Gastrocnemius medialis (tissue), 4 donors: ENCODE results near the gene NAV1. TPM values are rescaled to one million over a fixed set of nuclear protein-coding genes. Genes with fewer than 3 reads are reported as not detected.

Source experiments
- ATAC-seq, 2 donors: fragments of 150-250 bp; one replicate each; pipeline ENCODE4 v1.9.1; 2016
- DNase-seq, 2 donors: peaks; one replicate each; pipeline ENCODE4 v3.0.0-alpha.2; 2019
- H3K27ac ChIP-seq, 4 donors: fragments of 200-600 bp; sonication (generic); 1 replicate in 1 of 4; 2 replicates in 3 of 4; pipeline ENCODE4 v1.5.1; 2016 to 2018; ENCODE audit warnings: mild to moderate bottlenecking in 2 of 4, moderate library complexity in 1 of 4
- H3K27me3 ChIP-seq, 3 donors: fragments of 200-600 bp; sonication (generic) in 2 of 3; 1 replicate in 1 of 3; 2 replicates in 2 of 3; pipeline versions ENCODE4 v1.5.1 to v1.6.0; 2016 to 2019; ENCODE audit warnings: mild to moderate bottlenecking in 1 of 3, moderate library complexity in 1 of 3
- H3K36me3 ChIP-seq, 2 donors: fragments of 200-600 bp; sonication (generic) in 1 of 2; one replicate each; pipeline ENCODE4 v1.5.1; 2017 to 2018
- H3K4me1 ChIP-seq, 2 donors: fragments of 200-600 bp; sonication (generic) in 1 of 2; one replicate each; pipeline ENCODE4 v1.5.1; 2016 to 2017; ENCODE audit warnings: mild to moderate bottlenecking in 2 of 2
- H3K4me3 ChIP-seq, 4 donors: fragments of 200-600 bp; sonication (generic) in 3 of 4; 1 replicate in 1 of 4; 2 replicates in 3 of 4; pipeline ENCODE4 v1.5.1; 2016 to 2019; ENCODE audit warnings: mild to moderate bottlenecking in 2 of 4
- H3K9me3 ChIP-seq, 3 donors: fragments of 200-600 bp; sonication (generic) in 2 of 3; 1 replicate in 1 of 3; 2 replicates in 2 of 3; pipeline ENCODE4 v1.5.1; 2016 to 2019
- POLR2A ChIP-seq, 2 donors: fragments of 450-650 bp; IDR thresholded peaks; one replicate each; pipeline ENCODE4 v1.6.1; 2017; ENCODE audit warnings: antibody characterized with exemption in 2 of 2, mild to moderate bottlenecking in 2 of 2, moderate library complexity in 2 of 2
- in situ Hi-C, 4 donors: fragments of 200-750 bp; cut with MboI; loops; one replicate each; pipeline versions ENCODE4 v1.15.0 to v1.8.0; 2017; ENCODE audit warnings: low sequenced_read_pairs in 4 of 4
- intact Hi-C: fragments of 100-400 bp; cut with DNase I; formaldehyde crosslinking; loops from one replicate; pipeline ENCODE4 v1.15.1; 2023; ENCODE audit warnings: low total_unique reads
- total RNA-seq, 4 donors: library from RNA; depleted of rRNA; stranded (reverse); fragments of >200 nt; gene quantifications; one replicate each; pipeline versions ENCODE4 v1.1.0 to v1.2.3, GENCODE V29; 2016
- TF ChIP-seq, protein P1 (sequence below), 5 experiments: fragments of 450-650 bp in 3 of 5; fragments of 200-600 bp in 2 of 5; sonication (generic) in 2 of 5; IDR thresholded peaks in 4 of 5; conservative IDR thresholded peaks in 1 of 5; 1 replicate in 4 of 5; 2 replicates in 1 of 5; pipeline ENCODE4 v1.5.1; 2016 to 2019; ENCODE audit warnings: antibody characterized with exemption in 5 of 5, mild to moderate bottlenecking in 3 of 5, moderate library complexity in 3 of 5

The NAV1 gene
- total RNA-seq, 4 donors from 2014 or later: 4.2 to 9.1 (median 7.1) TPM

DNA sequence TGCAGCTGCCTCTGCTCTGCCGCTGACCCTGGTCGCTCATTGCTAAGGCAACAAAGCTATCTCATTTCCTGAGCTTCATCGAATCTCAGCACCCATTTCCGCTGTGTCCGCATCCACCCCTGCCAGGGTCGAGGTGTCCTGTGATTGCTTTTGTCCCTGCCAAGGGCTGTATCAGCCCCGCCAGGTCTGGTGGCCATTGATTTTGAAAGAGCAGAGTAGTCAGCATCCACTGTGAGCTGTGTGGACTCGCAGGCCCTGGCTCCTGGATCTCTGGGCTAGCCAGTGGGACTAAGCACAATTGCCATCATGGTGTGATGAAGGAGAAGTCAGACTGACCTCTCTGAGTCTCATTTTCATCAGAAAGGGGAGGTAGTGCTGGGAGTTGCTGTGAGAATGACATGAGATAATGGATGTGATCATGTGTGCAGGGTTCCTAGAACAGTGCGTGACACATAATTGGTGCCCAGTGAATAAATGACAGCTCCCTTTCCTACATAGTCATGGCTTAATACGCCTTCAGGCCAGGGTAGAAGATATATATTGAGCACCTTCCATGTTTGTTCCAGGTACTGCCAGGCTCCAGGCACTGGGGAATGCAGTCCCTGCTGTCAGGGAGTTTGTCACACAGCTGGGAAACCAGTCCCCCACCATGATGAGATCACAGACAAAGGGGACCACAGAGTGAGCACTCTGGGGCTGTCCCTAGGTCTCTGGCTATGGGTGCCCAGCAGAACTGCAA, 32.1 kb downstream of the NAV1 start:
- Histone ChIP-seq H3K27me3 (no peaks in the 10 kb centered on the region), H3K27ac (no peak overlapping the region), H3K36me3 (no peaks in the 10 kb centered on the region), H3K9me3 (no peaks in the 10 kb centered on the region), H3K4me3 (no peak overlapping the region), H3K4me1 (peaks cover 0 to 7% of the 10 kb centered on the region in 2 donors)
- intact Hi-C loops (no loop called here), in situ Hi-C loops (no loop called here)
- TF ChIP-seq, protein P1, sequence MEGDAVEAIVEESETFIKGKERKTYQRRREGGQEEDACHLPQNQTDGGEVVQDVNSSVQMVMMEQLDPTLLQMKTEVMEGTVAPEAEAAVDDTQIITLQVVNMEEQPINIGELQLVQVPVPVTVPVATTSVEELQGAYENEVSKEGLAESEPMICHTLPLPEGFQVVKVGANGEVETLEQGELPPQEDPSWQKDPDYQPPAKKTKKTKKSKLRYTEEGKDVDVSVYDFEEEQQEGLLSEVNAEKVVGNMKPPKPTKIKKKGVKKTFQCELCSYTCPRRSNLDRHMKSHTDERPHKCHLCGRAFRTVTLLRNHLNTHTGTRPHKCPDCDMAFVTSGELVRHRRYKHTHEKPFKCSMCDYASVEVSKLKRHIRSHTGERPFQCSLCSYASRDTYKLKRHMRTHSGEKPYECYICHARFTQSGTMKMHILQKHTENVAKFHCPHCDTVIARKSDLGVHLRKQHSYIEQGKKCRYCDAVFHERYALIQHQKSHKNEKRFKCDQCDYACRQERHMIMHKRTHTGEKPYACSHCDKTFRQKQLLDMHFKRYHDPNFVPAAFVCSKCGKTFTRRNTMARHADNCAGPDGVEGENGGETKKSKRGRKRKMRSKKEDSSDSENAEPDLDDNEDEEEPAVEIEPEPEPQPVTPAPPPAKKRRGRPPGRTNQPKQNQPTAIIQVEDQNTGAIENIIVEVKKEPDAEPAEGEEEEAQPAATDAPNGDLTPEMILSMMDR (IDR thresholded peaks at IDR 0.05 in 4 of 5, conservative IDR thresholded peaks at IDR 0.05 in 1 of 5): no peak
- TF ChIP-seq POLR2A (IDR thresholded peaks at IDR 0.05): no peak
- no peak for DNase-seq
- no peak for ATAC-seq

DNA sequence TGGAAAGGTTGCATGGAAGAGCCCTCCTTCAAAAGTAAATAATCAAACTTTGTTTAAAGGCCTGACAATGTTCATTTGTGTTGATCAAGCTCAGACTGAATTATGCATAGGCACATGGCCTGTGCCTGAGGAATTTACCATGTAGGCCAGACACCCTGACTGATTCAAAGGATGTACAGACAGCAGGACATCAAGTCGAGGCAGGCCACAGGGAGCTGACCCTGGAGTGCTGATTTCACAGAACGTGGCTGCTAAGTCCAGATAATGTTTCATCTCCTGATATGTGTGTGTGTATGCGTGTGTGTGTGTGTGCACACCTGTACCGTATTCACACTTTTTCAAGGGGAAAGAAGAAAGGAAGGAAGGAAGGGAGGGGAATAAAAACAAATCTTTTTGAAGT, 34.1 kb downstream of the NAV1 start:
- Histone ChIP-seq H3K27me3 (no peaks in the 10 kb centered on the region), H3K27ac (no peak overlapping the region), H3K9me3 (no peaks in the 10 kb centered on the region), H3K36me3 (no peaks in the 10 kb centered on the region), H3K4me3 (no peak overlapping the region), H3K4me1 (peaks cover 0 to 7% of the 10 kb centered on the region in 2 donors)
- no peak for TF ChIP-seq POLR2A (IDR thresholded peaks at IDR 0.05)
- TF ChIP-seq, protein P1 (IDR thresholded peaks at IDR 0.05 in 4 of 5, conservative IDR thresholded peaks at IDR 0.05 in 1 of 5): no peak
- DNase-seq: no peak
- intact Hi-C loops: no loop called here
- in situ Hi-C loops: no loop called here
- no peak for ATAC-seq

DNA sequence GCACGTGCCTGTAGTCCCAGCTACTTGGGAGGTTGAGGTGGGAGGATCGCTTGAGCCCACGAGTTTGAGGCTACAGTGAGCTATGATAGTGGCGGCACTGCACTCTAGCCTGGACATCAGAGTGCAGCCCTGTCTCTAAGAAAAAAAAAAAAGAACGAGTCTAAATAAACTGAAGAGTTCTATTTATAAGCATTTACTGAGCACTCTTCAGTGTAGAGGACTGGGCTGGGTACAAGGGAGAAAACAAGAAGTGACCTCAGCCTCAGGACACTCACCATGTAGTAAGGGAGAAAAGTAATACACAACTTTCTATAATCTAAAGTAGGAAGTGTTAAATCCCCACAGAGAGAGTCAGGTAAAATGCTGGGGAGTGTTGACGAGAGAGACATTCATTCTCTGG, 35.0 kb downstream of the NAV1 start:
- TF ChIP-seq POLR2A (IDR thresholded peaks at IDR 0.05): no peak
- TF ChIP-seq, protein P1 (IDR thresholded peaks at IDR 0.05 in 4 of 5, conservative IDR thresholded peaks at IDR 0.05 in 1 of 5): no peak
- in situ Hi-C loops (no loop called here), intact Hi-C loops (no loop called here)
- Histone ChIP-seq H3K4me3 (no peak overlapping the region), H3K4me1 (peaks cover 0 to 7% of the 10 kb centered on the region in 2 donors), H3K9me3 (no peaks in the 10 kb centered on the region), H3K36me3 (no peaks in the 10 kb centered on the region), H3K27ac (no peak overlapping the region), H3K27me3 (no peaks in the 10 kb centered on the region)
- DNase-seq: no peak
- ATAC-seq: no peak

DNA sequence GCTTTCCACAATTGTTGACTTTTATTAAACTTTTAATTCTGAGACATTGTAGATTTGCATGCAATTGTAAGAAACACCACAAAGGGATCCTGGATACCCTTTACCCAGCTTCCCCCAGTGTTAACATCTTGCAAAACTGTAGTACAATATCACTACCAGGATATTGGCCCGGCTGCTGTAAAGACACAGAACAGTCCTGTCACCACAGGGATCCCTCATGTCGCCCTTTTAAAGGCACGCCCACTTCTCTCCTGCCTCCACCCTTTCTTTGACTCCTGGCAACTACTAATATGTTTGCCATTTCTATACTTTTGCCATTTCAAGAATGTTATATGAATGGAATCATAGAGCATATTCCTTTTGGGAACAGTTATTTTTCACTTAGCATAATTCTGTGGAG, 37.0 kb downstream of the NAV1 start:
- Histone ChIP-seq H3K27ac (no peak overlapping the region), H3K36me3 (no peaks in the 10 kb centered on the region), H3K9me3 (no peaks in the 10 kb centered on the region), H3K4me3 (no peak overlapping the region), H3K4me1 (no peaks in the 10 kb centered on the region), H3K27me3 (no peaks in the 10 kb centered on the region)
- in situ Hi-C loops (no loop called here), intact Hi-C loops (no loop called here)
- no peak for TF ChIP-seq POLR2A (IDR thresholded peaks at IDR 0.05)
- TF ChIP-seq, protein P1 (IDR thresholded peaks at IDR 0.05 in 4 of 5, conservative IDR thresholded peaks at IDR 0.05 in 1 of 5): no peak
- ATAC-seq: no peak
- no peak for DNase-seq

DNA sequence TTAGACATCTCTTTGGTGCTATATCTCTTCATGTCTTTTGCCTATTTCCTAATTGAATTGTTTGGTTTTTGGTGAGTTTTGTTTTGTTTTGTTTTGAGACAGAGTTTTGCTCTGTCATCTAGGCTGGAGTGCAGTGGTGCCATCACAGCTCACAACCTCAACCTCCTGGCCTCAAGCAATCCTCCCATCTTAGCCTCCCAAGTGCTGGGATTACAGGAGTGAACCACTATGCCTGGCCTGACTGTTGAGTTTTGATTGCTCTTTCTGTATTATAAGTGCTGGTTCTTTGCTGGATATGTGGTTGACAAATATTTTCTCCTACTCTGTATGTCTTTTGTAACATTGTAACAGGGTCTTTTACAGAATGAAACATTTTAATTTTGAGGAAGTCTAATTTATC, 38.0 kb downstream of the NAV1 start:
- H3K27me3 ChIP-seq: no peaks in the 10 kb centered on the region
- intact Hi-C loops: no loop called here
- ATAC-seq: no peak

More for the DNA sequence above, 38.0 kb downstream of the NAV1 start:
- DNase-seq: no peak
- Histone ChIP-seq H3K27ac (no peak overlapping the region), H3K4me3 (no peak overlapping the region), H3K36me3 (no peaks in the 10 kb centered on the region), H3K4me1 (no peaks in the 10 kb centered on the region), H3K9me3 (no peaks in the 10 kb centered on the region)
- in situ Hi-C loops: no loop called here
- no peak for TF ChIP-seq POLR2A (IDR thresholded peaks at IDR 0.05)
- TF ChIP-seq, protein P1 (IDR thresholded peaks at IDR 0.05 in 4 of 5, conservative IDR thresholded peaks at IDR 0.05 in 1 of 5): no peak
